Neutrophil (primary cell): ENCODE data around the gene SGK1.
"Not testable (repeated sequence)": the region's sequence is repeated elsewhere in the genome, so short reads cannot be mapped to it uniquely, and the experiment has no call there.

Experiments used
- H3K27ac ChIP-seq: fragments of 200-600 bp; sonication (generic); 2 replicates; pipeline ENCODE4 v1.5.1; 2016; ENCODE audit warnings: mild to moderate bottlenecking, moderate library complexity
- H3K27me3 ChIP-seq: fragments of 200-600 bp; sonication (generic); 2 replicates; pipeline ENCODE4 v1.6.0; 2016; ENCODE audit warnings: mild to moderate bottlenecking
- H3K36me3 ChIP-seq: fragments of 200-600 bp; sonication (generic); 2 replicates; pipeline ENCODE4 v1.5.1; 2017
- H3K4me1 ChIP-seq, 2 experiments: fragments of 200-600 bp in 1 of 2; sonication (generic) in 1 of 2; 1 replicate in 1 of 2; 2 replicates in 1 of 2; pipeline versions ENCODE4 v1.5.1 to v1.6.1; 2013 to 2016; ENCODE audit warnings: low read depth in 1 of 2, low read length in 1 of 2, mild to moderate bottlenecking in 1 of 2, moderate library complexity in 1 of 2; ENCODE audit not compliant: control insufficient read depth in 1 of 2, insufficient read depth in 1 of 2
- H3K4me3 ChIP-seq, 2 experiments: fragments of 200-600 bp in 1 of 2; sonication (generic) in 1 of 2; 1 replicate in 1 of 2; 2 replicates in 1 of 2; pipeline ENCODE4 v1.5.1; 2013 to 2016; ENCODE audit warnings: low read depth in 1 of 2, low read length in 1 of 2, mild to moderate bottlenecking in 1 of 2, moderate library complexity in 1 of 2
- H3K9me3 ChIP-seq: fragments of 200-600 bp; sonication (generic); 2 replicates; pipeline ENCODE4 v1.5.1; 2016
- CTCF ChIP-seq: fragments of 200-600 bp; sonication (generic); IDR thresholded peaks from 2 replicates; pipeline ENCODE4 v1.5.1; 2016; ENCODE audit warnings: antibody characterized with exemption

SGK1 gene

GRCh38 chr6:134185277-134185676, 132.6 kb downstream of the SGK1 start:
- no peak for TF ChIP-seq CTCF
- H3K4me1 ChIP-seq = peaks cover 8 to 26% of the 10 kb centered on the region in 2 experiments
- H3K9me3 ChIP-seq = no peaks in the 10 kb centered on the region

GRCh38 chr6:134183844-134184243, 134.1 kb downstream of the SGK1 start:
- Histone ChIP-seq H3K9me3 (no peaks in the 10 kb centered on the region), H3K27ac (no peak overlapping the region), H3K4me1 (peaks cover 9 to 19% of the 10 kb centered on the region in 2 experiments), H3K27me3 (no peaks in the 10 kb centered on the region), H3K36me3 (peaks cover 26% of the 10 kb centered on the region), H3K4me3 (no peak overlapping the region)
- no peak for TF ChIP-seq CTCF

More at GRCh38 chr6:134185277-134185676, 132.6 kb downstream of the SGK1 start:
- no peaks in the 10 kb centered on the region for H3K27me3 ChIP-seq
- H3K4me3 ChIP-seq = no peak overlapping the region
- H3K27ac ChIP-seq = peak overlapping the region; percentile 55
- H3K36me3 ChIP-seq = peaks cover 26% of the 10 kb centered on the region

GRCh38 chr6:134182528-134182927, 135.4 kb downstream of the SGK1 start:
- peaks cover 22 to 33% of the 10 kb centered on the region in 2 experiments for H3K4me1 ChIP-seq
- H3K36me3 ChIP-seq = peaks cover 21% of the 10 kb centered on the region
- no peaks in the 10 kb centered on the region for H3K27me3 ChIP-seq
- no peaks in the 10 kb centered on the region for H3K9me3 ChIP-seq
- H3K4me3 ChIP-seq = no peak overlapping the region
- no peak overlapping the region for H3K27ac ChIP-seq
- TF ChIP-seq CTCF = no peak

GRCh38 chr6:134181726-134182125, 136.2 kb downstream of the SGK1 start:
- peaks cover 29 to 40% of the 10 kb centered on the region in 2 experiments for H3K4me1 ChIP-seq
- H3K27me3 ChIP-seq, H3K9me3 ChIP-seq, H3K4me3 ChIP-seq: not testable (repeated sequence)
- H3K36me3 ChIP-seq = peaks cover 13% of the 10 kb centered on the region
- H3K27ac ChIP-seq = peak overlapping the region; percentile 33

DNA sequence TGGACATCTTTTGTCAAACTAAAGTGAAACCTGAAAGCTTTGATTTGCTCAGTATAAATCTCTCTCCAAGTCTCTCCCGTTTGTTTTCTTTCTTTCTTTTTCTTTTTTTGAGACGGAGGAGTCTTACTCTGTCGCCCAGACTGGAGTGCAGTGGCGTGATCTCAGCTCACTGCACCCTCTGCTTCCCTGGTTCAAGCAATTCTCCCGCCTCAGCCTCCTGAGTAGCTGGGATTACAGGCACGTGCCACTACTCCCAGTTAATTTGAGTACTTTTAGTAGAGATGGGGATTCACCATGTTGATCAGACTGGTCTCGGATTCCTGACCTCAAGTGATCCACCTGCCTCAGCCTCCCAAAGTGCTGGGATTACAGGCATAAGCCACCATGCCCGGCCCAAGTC, 136.7 kb downstream of the SGK1 start:
- H3K9me3 ChIP-seq, H3K4me3 ChIP-seq, H3K36me3 ChIP-seq, H3K27me3 ChIP-seq: not testable (repeated sequence)
- H3K4me1 ChIP-seq = peaks cover 34 to 44% of the 10 kb centered on the region in 2 experiments
- H3K27ac ChIP-seq = peak overlapping the region; percentile 25

DNA sequence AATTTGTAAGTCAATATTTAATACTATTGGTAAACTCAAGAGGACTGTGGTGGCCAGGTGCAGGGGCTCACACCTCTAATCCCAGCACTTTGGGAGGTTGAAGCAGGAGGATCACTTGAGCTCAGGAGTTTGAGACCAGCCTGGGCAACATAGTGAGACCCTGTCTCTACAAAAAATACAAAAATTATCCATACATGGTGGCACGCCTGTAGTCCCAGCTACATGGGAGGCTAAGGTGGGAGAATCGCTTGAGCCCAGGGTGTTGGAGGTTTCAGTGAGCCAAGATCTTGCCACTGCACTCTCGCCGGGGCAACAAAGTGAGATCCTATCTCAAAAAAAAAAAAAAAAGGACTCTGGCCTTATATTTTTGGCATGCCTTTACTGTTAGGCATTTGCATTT, 137.4 kb downstream of the SGK1 start:
- H3K27me3 ChIP-seq, H3K27ac ChIP-seq, H3K9me3 ChIP-seq, H3K4me3 ChIP-seq, H3K36me3 ChIP-seq: not testable (repeated sequence)
- peaks cover 40 to 46% of the 10 kb centered on the region in 2 experiments for H3K4me1 ChIP-seq

DNA sequence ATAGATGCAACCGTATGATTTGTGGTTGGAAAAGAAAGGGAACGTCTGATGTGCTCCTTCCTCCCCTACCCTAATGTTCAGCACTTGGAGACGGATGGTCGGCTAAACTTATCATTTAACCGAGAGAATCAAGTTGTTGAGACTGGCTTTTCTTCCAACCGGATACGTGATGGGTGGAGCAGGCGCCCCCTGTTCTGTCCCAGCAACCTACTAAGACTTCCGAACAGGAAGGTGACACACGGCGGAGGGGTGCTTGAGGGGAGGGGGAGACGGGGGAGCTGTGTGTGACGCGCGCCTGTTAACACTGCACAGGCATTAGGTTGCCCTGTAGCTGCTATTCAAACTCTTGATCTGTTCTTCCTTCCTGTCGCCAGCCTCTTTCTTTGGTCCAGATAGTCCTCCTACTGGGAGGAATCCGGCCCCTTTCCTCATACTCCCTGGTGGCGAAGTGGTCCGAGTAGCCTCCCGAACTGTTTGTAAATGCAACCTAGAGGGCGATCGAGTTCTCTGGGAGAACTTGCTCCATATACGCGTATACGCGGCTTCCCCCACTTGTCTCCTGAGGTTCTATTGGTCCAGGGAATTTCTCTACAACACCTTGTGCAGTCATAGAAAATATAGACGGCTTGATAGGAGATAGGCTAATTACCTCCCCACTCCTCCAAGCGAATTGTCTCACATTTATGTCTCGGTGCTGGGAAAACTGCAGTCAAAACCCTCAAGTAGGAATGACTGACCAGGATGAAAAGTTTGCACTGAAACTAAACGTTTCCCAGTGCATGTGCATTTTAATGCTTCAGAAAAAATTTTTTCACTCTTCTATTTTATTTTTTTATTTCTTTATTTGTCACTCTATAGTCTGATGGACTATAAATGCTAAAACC, 139.5 kb downstream of the SGK1 start:
- Histone ChIP-seq H3K9me3 (peaks cover under 1% of the 10 kb centered on the region), H3K27ac (peak overlapping the region; percentile 100), H3K4me1 (peaks cover 41 to 42% of the 10 kb centered on the region in 2 experiments), H3K4me3 (peak overlapping the region; percentile 74 to 83), H3K36me3 (peaks cover 17% of the 10 kb centered on the region), H3K27me3 (no peaks in the 10 kb centered on the region)
- peak; percentile 73 for TF ChIP-seq CTCF
